OCI-LY3 (cell line): ENCODE measurements around the gene CTRL.

Experiments
- H2AFZ ChIP-seq: fragments of 200-600, 300-600 bp; shearing (Covaris generic); 2 replicates; pipeline ENCODE4 v1.6.0; 2014; ENCODE audit warnings: antibody characterized with exemption, low read depth, low read length
- H3K27ac ChIP-seq: fragments of 200-600, 300-600 bp; sonication (generic); 2 replicates; pipeline ENCODE4 v1.5.1; 2014; ENCODE audit warnings: mild to moderate bottlenecking, low read length, moderate library complexity, mixed read lengths
- H3K27me3 ChIP-seq: fragments of 200-600, 300-600 bp; sonication (generic); 2 replicates; pipeline ENCODE4 v1.6.1; 2014; ENCODE audit warnings: low read depth, low read length, mixed read lengths
- H3K36me3 ChIP-seq: fragments of 200-600, 300-600 bp; sonication (generic); replicated peaks from 2 replicates; pipeline ENCODE3; 2014; ENCODE audit warnings: low read depth, low read length, mixed read lengths
- H3K4me1 ChIP-seq: fragments of 300-600, 200-600 bp; sonication (generic); 2 replicates; pipeline ENCODE4 v1.6.1; 2014; ENCODE audit warnings: low read length, mixed read lengths
- H3K4me2 ChIP-seq: fragments of 200-600, 300-600 bp; sonication (generic); 2 replicates; pipeline ENCODE4 v1.6.1; 2014; ENCODE audit warnings: low read length, mixed read lengths
- H3K4me3 ChIP-seq: fragments of 300-600, 200-600 bp; sonication (generic); 2 replicates; pipeline ENCODE4 v1.5.1; 2014; ENCODE audit warnings: antibody characterized with exemption, mild to moderate bottlenecking, low read length, moderate library complexity
- H3K79me2 ChIP-seq: fragments of 300-600, 200-600 bp; shearing (Covaris generic); 2 replicates; pipeline ENCODE4 v1.6.1; 2014; ENCODE audit warnings: mild to moderate bottlenecking, low read length, mixed read lengths
- H3K9ac ChIP-seq: fragments of 300-600, 200-600 bp; shearing (Covaris generic); 2 replicates; pipeline ENCODE4 v1.6.0; 2014; ENCODE audit warnings: mild to moderate bottlenecking, low read length, moderate library complexity
- H3K9me3 ChIP-seq: fragments of 200-600, 300-600 bp; shearing (Covaris generic); 2 replicates; pipeline ENCODE4 v1.6.1; 2014; ENCODE audit warnings: low read length, mixed read lengths; ENCODE audit not compliant: insufficient read depth
- H4K20me1 ChIP-seq: fragments of 200-600, 300-600 bp; sonication (generic); 2 replicates; pipeline ENCODE4 v1.6.1; 2016; ENCODE audit warnings: low read length, mixed read lengths; ENCODE audit not compliant: insufficient read depth
- EZH2phosphoT487 ChIP-seq: fragments of 200-600 bp; shearing (Covaris generic); IDR thresholded peaks from 2 replicates; pipeline ENCODE4 v1.6.1; 2018; ENCODE audit warnings: antibody characterized with exemption, mixed run types, low read depth
- TF ChIP-seq, protein P1 (sequence below): fragments of 200-600, 300-600 bp; sonication (generic); IDR thresholded peaks from 2 replicates; pipeline ENCODE4 v1.5.1; 2014; ENCODE audit warnings: antibody characterized with exemption, low read length, low read depth

Gene CTRL

GRCh38 chr16:67883146-67883871 is 48.4 kb downstream of the CTRL start:
- no peak overlapping the region for H3K4me2 ChIP-seq
- no peaks in the 10 kb centered on the region for H3K79me2 ChIP-seq
- peaks cover 42% of the 10 kb centered on the region for H3K36me3 ChIP-seq
- TF ChIP-seq, protein P1, sequence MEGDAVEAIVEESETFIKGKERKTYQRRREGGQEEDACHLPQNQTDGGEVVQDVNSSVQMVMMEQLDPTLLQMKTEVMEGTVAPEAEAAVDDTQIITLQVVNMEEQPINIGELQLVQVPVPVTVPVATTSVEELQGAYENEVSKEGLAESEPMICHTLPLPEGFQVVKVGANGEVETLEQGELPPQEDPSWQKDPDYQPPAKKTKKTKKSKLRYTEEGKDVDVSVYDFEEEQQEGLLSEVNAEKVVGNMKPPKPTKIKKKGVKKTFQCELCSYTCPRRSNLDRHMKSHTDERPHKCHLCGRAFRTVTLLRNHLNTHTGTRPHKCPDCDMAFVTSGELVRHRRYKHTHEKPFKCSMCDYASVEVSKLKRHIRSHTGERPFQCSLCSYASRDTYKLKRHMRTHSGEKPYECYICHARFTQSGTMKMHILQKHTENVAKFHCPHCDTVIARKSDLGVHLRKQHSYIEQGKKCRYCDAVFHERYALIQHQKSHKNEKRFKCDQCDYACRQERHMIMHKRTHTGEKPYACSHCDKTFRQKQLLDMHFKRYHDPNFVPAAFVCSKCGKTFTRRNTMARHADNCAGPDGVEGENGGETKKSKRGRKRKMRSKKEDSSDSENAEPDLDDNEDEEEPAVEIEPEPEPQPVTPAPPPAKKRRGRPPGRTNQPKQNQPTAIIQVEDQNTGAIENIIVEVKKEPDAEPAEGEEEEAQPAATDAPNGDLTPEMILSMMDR, result no peak
- TF ChIP-seq EZH2phosphoT487, result no peak
- H4K20me1 ChIP-seq, result no peaks in the 10 kb centered on the region
- no peaks in the 10 kb centered on the region for H3K27me3 ChIP-seq
- H3K9ac ChIP-seq, result no peak overlapping the region
- no peaks in the 10 kb centered on the region for H3K9me3 ChIP-seq
- no peaks in the 10 kb centered on the region for H3K4me1 ChIP-seq
- H3K27ac ChIP-seq, result no peak overlapping the region
- no peak overlapping the region for H2AFZ ChIP-seq
- H3K4me3 ChIP-seq, result no peak overlapping the region

DNA sequence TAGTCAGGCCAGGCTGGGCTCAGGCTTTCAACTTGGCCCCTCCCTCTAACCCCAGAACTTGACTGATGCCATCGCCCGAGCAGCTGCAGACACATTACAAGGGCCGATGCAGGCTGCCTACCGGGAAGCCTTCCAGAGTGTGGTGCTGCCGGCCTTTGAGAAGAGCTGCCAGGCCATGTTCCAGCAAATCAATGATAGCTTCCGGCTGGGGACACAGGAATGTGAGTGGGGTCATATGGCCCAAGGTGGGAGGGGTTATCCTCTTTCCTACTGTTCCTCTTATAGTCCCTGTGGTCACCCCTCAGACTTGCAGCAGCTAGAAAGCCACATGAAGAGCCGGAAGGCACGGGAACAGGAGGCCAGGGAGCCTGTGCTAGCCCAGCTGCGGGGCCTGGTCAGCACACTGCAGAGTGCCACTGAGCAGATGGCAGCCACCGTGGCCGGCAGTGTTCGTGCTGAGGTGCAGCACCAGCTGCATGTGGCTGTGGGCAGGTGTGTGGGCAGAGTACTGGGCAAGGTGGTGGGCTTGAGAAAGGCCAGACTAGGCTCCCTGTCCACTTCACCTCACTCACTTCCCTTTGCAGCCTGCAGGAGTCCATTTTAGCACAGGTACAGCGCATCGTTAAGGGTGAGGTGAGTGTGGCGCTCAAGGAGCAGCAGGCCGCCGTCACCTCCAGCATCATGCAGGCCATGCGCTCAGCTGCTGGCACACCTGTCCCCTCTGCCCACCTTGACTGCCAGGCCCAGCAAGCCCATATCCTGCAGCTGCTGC is 49.1 kb downstream of the CTRL start:
- H3K4me3 ChIP-seq, result no peak overlapping the region
- H3K9me3 ChIP-seq, result no peaks in the 10 kb centered on the region
- H4K20me1 ChIP-seq, result no peaks in the 10 kb centered on the region
- TF ChIP-seq EZH2phosphoT487, result no peak
- TF ChIP-seq, protein P1, result no peak
- no peaks in the 10 kb centered on the region for H3K4me1 ChIP-seq
- H3K27me3 ChIP-seq, result no peaks in the 10 kb centered on the region
- H2AFZ ChIP-seq, result no peak overlapping the region
- no peak overlapping the region for H3K4me2 ChIP-seq
- H3K36me3 ChIP-seq, result peaks cover 50% of the 10 kb centered on the region
- H3K27ac ChIP-seq, result no peak overlapping the region
- no peaks in the 10 kb centered on the region for H3K79me2 ChIP-seq
- no peak overlapping the region for H3K9ac ChIP-seq

- H3K27ac ChIP-seq, result no peak overlapping the region
Measured at GRCh38 chr16:67881621-67882161, 50.0 kb downstream of the CTRL start.

GRCh38 chr16:67880584-67880983 is 51.1 kb downstream of the CTRL start:
- H4K20me1 ChIP-seq, result 0 out of 2 replicates have a peak, but pooled peaks cover 3% of the 10 kb centered on the region
- no peak overlapping the region for H3K4me2 ChIP-seq
- no peaks in the 10 kb centered on the region for H3K4me1 ChIP-seq
- H3K27me3 ChIP-seq, result no peaks in the 10 kb centered on the region
- no peak overlapping the region for H3K9ac ChIP-seq
- H3K4me3 ChIP-seq, result no peak overlapping the region
- H3K9me3 ChIP-seq, result no peaks in the 10 kb centered on the region
- H2AFZ ChIP-seq, result no peak overlapping the region
- no peak overlapping the region for H3K27ac ChIP-seq
- TF ChIP-seq EZH2phosphoT487, result no peak
- TF ChIP-seq, protein P1, result no peak
- peaks cover 62% of the 10 kb centered on the region for H3K36me3 ChIP-seq
- H3K79me2 ChIP-seq, result peaks cover 11% of the 10 kb centered on the region

More at GRCh38 chr16:67881621-67882161, 50.0 kb downstream of the CTRL start:
- Histone ChIP-seq H3K27me3 (no peaks in the 10 kb centered on the region), H4K20me1 (no peaks in the 10 kb centered on the region), H2AFZ (no peak overlapping the region), H3K4me3 (no peak overlapping the region), H3K9ac (no peak overlapping the region), H3K4me1 (no peaks in the 10 kb centered on the region), H3K4me2 (no peak overlapping the region), H3K36me3 (peaks cover 58% of the 10 kb centered on the region), H3K79me2 (no peaks in the 10 kb centered on the region), H3K9me3 (no peaks in the 10 kb centered on the region)
- TF ChIP-seq, protein P1, result no peak
- TF ChIP-seq EZH2phosphoT487, result no peak
